ENCODE results near the gene TIAM1. TPM values are rescaled to one million over a fixed set of nuclear protein-coding genes. Genes with fewer than 3 reads are reported as not detected.

The TIAM1 gene
- total RNA-seq, 1 donor from 2014 or later: 17.8 TPM

DNA sequence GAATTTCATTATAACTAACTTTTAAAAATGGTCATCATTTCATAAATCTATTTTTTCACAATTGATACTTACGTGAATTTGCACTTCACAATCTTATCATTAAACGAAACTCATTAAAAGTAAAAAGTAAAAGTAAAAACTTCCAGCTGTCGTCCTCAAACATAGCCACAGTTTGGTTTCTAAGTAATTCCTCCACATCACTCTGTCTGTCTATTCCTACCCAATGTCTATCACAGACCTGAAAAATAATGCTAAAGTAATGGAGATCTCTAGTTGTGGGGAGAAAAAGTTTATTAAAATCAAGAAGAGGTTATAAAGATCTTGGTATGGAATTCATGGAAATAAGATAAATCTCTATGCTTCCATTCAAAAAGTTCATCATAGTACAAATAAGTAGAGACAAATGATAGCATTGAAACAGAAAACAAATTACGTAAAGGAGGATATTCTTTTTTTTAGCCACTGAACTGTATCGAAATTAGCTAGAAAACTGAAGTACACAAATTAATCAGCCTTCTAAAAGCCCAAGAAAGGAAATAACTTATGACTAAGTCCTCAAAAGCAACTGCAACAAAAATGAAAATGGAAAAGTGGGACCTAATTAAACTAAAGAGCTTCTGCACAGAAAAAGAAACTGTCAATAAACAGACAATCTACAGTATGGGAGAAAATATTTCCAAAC lies 148.6 kb downstream of the TIAM1 start:
- peaks cover 3% of the 10 kb centered on the region for H3K4me1 Mint-ChIP-seq (ENCODE audit: low read depth, unreplicated experiment)
- Histone ChIP-seq H3K27me3 (ENCODE audit: insufficient read depth, low read length) (no peaks in the 10 kb centered on the region), H3K27ac (ENCODE audit: low read depth, low read length) (no peak overlapping the region), H3K79me2 (ENCODE audit: insufficient read depth, low read length) (no peaks in the 10 kb centered on the region), H3K4me2 (ENCODE audit: low read length) (no peak overlapping the region), H4K20me1 (ENCODE audit: insufficient read depth, low read length) (no peaks in the 10 kb centered on the region), H3K9me3 (ENCODE audit: insufficient read depth, low read depth, low read length) (no peaks in the 10 kb centered on the region), H3K4me1 (ENCODE audit: insufficient read depth, low read length) (no peaks in the 10 kb centered on the region), H2AFZ (ENCODE audit: low read depth, low read length) (no peak overlapping the region), H3K9ac (ENCODE audit: low read length) (no peak overlapping the region), H3K4me3 (ENCODE audit: insufficient read depth, low read depth, low read length) (no peak overlapping the region), H3K36me3 (ENCODE audit: insufficient read depth, low read length) (no peaks in the 10 kb centered on the region)
- DNase-seq (ENCODE audit: low read depth) (no peak), FAIRE-seq (no peak)
- H3K36me3 Mint-ChIP-seq (ENCODE audit: low read depth, unreplicated experiment): peaks cover 4% of the 10 kb centered on the region
- no peak overlapping the region for H3K4me3 Mint-ChIP-seq (ENCODE audit: unreplicated experiment)
- H3K9me3 Mint-ChIP-seq (ENCODE audit: unreplicated experiment): no peaks in the 10 kb centered on the region
- H3K27me3 Mint-ChIP-seq (ENCODE audit: low read depth, unreplicated experiment): no peaks in the 10 kb centered on the region
- H3K27ac Mint-ChIP-seq (ENCODE audit: unreplicated experiment): no peak overlapping the region
- TF ChIP-seq, protein P1, sequence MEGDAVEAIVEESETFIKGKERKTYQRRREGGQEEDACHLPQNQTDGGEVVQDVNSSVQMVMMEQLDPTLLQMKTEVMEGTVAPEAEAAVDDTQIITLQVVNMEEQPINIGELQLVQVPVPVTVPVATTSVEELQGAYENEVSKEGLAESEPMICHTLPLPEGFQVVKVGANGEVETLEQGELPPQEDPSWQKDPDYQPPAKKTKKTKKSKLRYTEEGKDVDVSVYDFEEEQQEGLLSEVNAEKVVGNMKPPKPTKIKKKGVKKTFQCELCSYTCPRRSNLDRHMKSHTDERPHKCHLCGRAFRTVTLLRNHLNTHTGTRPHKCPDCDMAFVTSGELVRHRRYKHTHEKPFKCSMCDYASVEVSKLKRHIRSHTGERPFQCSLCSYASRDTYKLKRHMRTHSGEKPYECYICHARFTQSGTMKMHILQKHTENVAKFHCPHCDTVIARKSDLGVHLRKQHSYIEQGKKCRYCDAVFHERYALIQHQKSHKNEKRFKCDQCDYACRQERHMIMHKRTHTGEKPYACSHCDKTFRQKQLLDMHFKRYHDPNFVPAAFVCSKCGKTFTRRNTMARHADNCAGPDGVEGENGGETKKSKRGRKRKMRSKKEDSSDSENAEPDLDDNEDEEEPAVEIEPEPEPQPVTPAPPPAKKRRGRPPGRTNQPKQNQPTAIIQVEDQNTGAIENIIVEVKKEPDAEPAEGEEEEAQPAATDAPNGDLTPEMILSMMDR (IDR thresholded peaks at IDR 0.05; ENCODE audit: insufficient read depth, low read depth, low read length): no peak
- TF ChIP-seq EZH2 (IDR thresholded peaks at IDR 0.05; ENCODE audit: insufficient read depth, low read length): no peak

DNA sequence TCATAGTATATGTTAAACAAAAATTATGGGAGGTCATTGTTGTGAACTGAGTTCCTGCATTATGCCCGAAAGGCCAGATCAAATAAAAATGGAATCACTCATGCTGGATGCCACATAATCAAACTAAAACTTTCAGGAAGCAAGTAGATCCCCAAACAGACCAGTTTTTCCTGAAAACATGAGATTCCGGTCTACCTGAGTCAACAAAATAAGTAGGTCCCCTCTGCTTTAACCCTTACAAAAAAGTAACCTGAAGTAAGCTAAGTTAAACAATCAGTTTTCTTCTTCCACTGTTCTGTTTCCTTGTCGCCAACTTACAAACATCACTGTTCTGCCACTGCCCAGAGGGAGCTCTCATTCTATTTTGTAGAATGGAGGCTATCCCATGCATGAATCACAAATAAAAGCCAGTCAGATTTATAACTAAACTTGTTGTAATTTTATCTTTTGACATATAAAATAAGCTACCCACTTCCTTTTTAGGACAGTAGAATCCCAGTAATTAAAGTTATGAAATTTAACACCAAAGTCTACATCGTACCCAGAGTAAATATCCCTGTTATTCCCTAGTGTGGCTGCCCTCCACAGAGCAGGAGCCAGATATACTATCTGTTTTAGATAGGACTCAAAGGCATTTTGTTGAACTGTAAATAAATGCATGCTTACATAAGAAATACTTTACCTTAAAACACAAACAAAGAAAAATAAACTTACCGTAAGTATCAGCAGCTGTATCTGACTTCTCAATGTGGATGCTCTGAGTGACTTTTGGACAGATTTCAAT lies 149.4 kb downstream of the TIAM1 start:
- DNase-seq (ENCODE audit: low read depth) (no peak), FAIRE-seq (no peak)
- Histone ChIP-seq H3K4me2 (ENCODE audit: low read length) (no peak overlapping the region), H3K4me1 (ENCODE audit: insufficient read depth, low read length) (no peaks in the 10 kb centered on the region), H3K9me3 (ENCODE audit: insufficient read depth, low read depth, low read length) (no peaks in the 10 kb centered on the region), H3K79me2 (ENCODE audit: insufficient read depth, low read length) (no peaks in the 10 kb centered on the region), H3K36me3 (ENCODE audit: insufficient read depth, low read length) (no peaks in the 10 kb centered on the region), H2AFZ (ENCODE audit: low read depth, low read length) (no peak overlapping the region), H3K4me3 (ENCODE audit: insufficient read depth, low read depth, low read length) (no peak overlapping the region), H4K20me1 (ENCODE audit: insufficient read depth, low read length) (no peaks in the 10 kb centered on the region), H3K27me3 (ENCODE audit: insufficient read depth, low read length) (no peaks in the 10 kb centered on the region), H3K27ac (ENCODE audit: low read depth, low read length) (no peak overlapping the region), H3K9ac (ENCODE audit: low read length) (no peak overlapping the region)
- Mint-ChIP-seq H3K27me3 (ENCODE audit: low read depth, unreplicated experiment) (no peaks in the 10 kb centered on the region), H3K9me3 (ENCODE audit: unreplicated experiment) (no peaks in the 10 kb centered on the region), H3K36me3 (ENCODE audit: low read depth, unreplicated experiment) (peaks cover 4% of the 10 kb centered on the region), H3K4me3 (ENCODE audit: unreplicated experiment) (no peak overlapping the region), H3K4me1 (ENCODE audit: low read depth, unreplicated experiment) (peaks cover 3% of the 10 kb centered on the region), H3K27ac (ENCODE audit: unreplicated experiment) (no peak overlapping the region)
- no peak for TF ChIP-seq EZH2 (IDR thresholded peaks at IDR 0.05; ENCODE audit: insufficient read depth, low read length)
- TF ChIP-seq, protein P1 (IDR thresholded peaks at IDR 0.05; ENCODE audit: insufficient read depth, low read depth, low read length): no peak

DNA sequence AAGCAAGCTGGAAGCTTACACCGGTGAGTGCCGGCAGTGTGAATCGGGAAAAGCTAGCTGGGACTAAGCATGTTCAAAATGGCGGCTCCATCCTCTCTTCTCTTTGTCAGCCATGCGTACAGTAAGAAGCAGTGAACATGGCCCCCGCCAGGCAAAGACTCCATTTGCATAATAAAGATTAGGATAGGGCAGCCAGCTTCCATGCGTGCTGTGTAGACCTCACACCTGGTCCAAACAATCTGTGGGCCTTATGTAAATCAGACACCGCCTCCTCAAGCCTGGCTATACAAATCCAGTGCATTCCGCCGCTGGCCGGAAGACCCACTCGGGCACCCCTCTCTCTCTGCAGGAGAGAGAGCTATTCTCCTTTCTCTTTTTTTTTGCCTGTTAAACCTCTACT lies 150.3 kb downstream of the TIAM1 start:
- Mint-ChIP-seq H3K27me3 (ENCODE audit: low read depth, unreplicated experiment) (no peaks in the 10 kb centered on the region), H3K27ac (ENCODE audit: unreplicated experiment) (no peak overlapping the region), H3K4me1 (ENCODE audit: low read depth, unreplicated experiment) (peaks cover 3% of the 10 kb centered on the region), H3K9me3 (ENCODE audit: unreplicated experiment) (no peaks in the 10 kb centered on the region), H3K36me3 (ENCODE audit: low read depth, unreplicated experiment) (peaks cover 4% of the 10 kb centered on the region), H3K4me3 (ENCODE audit: unreplicated experiment) (no peak overlapping the region)
- no peak for FAIRE-seq
- Histone ChIP-seq H3K4me3 (ENCODE audit: insufficient read depth, low read depth, low read length) (no peak overlapping the region), H3K27me3 (ENCODE audit: insufficient read depth, low read length) (no peaks in the 10 kb centered on the region), H3K27ac (ENCODE audit: low read depth, low read length) (no peak overlapping the region), H3K9ac (ENCODE audit: low read length) (no peak overlapping the region), H3K9me3 (ENCODE audit: insufficient read depth, low read depth, low read length) (no peaks in the 10 kb centered on the region), H4K20me1 (ENCODE audit: insufficient read depth, low read length) (no peaks in the 10 kb centered on the region), H3K4me2 (ENCODE audit: low read length) (no peak overlapping the region), H2AFZ (ENCODE audit: low read depth, low read length) (no peak overlapping the region), H3K36me3 (ENCODE audit: insufficient read depth, low read length) (no peaks in the 10 kb centered on the region), H3K4me1 (ENCODE audit: insufficient read depth, low read length) (no peaks in the 10 kb centered on the region), H3K79me2 (ENCODE audit: insufficient read depth, low read length) (no peaks in the 10 kb centered on the region)
- TF ChIP-seq, protein P1 (IDR thresholded peaks at IDR 0.05; ENCODE audit: insufficient read depth, low read depth, low read length): no peak
- TF ChIP-seq EZH2 (IDR thresholded peaks at IDR 0.05; ENCODE audit: insufficient read depth, low read length): no peak
- no peak for DNase-seq (ENCODE audit: low read depth)
